Measurements from ENCODE around the gene DTX3L.

The DTX3L gene

DNA sequence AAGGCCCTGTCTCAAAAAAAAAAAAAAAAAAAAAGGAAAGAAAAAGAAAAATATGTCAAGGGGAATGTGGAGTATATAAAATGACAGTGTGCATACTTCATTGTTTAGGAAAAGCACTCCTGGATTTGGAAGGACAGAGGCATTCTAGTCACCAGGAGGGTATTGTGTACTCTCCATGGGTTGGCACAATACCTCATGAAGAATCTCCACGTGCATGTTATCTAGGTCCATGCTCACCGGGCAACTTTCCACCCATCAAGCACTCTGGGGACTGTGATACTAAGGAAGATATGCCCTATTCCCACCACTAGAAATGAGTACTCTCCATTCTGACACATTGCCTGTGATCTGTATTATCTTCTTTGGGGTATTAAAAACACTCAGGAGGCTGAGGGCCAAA, 34.0 kb upstream of the DTX3L start:
- H3K27ac ChIP-seq, result no peak overlapping the region
- TF ChIP-seq, protein P1, sequence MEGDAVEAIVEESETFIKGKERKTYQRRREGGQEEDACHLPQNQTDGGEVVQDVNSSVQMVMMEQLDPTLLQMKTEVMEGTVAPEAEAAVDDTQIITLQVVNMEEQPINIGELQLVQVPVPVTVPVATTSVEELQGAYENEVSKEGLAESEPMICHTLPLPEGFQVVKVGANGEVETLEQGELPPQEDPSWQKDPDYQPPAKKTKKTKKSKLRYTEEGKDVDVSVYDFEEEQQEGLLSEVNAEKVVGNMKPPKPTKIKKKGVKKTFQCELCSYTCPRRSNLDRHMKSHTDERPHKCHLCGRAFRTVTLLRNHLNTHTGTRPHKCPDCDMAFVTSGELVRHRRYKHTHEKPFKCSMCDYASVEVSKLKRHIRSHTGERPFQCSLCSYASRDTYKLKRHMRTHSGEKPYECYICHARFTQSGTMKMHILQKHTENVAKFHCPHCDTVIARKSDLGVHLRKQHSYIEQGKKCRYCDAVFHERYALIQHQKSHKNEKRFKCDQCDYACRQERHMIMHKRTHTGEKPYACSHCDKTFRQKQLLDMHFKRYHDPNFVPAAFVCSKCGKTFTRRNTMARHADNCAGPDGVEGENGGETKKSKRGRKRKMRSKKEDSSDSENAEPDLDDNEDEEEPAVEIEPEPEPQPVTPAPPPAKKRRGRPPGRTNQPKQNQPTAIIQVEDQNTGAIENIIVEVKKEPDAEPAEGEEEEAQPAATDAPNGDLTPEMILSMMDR (conservative IDR thresholded peaks at IDR 0.05), result no peak

DNA sequence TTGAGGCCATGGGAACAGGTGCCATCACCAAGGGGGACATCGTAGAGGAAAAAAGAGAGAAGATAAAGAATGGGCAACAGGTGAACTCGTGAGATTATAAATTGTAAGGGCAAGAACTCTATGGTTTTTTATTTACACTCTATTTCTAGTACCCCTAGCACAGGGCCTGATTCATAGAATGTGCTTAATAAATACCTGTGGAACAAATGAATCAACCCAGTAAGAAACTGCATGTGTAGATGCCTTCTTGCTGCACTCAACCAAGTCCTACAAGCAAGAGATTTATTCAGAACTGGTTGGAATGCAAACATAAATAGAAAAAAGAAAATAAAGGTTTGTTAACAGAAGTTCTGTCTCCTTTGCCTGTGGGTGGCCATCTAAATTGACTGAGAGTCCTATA, 30.7 kb upstream of the DTX3L start:
- TF ChIP-seq, protein P1 (conservative IDR thresholded peaks at IDR 0.05), result no peak
- H3K27ac ChIP-seq, result no peak overlapping the region

DNA sequence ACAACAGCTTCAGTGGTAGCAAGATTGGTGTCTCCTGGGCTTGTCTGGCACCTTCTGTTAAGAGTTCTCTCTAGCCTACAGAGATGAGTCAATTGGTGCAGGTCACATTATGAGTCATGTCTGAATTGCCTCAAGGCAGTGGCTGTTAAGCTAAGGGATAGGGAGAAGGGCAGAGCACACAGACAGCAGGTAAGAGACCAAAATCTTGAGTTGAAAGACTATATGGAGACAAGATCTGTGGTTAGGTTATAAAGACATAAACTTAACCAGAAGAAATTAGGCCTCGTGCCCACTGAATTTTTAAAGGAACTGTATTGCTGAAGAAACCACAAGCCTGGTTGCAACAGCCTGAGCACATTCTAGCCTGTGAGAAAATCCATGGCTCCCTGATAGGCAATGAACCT, 30.2 kb upstream of the DTX3L start:
- H3K27ac ChIP-seq, result no peak overlapping the region
- TF ChIP-seq, protein P1 (conservative IDR thresholded peaks at IDR 0.05), result no peak

GRCh38 chr3:122535964-122536631, 28.0 kb upstream of the DTX3L start:
- TF ChIP-seq, protein P1 (conservative IDR thresholded peaks at IDR 0.05), result no peak
- H3K27ac ChIP-seq, result no peak overlapping the region

DNA sequence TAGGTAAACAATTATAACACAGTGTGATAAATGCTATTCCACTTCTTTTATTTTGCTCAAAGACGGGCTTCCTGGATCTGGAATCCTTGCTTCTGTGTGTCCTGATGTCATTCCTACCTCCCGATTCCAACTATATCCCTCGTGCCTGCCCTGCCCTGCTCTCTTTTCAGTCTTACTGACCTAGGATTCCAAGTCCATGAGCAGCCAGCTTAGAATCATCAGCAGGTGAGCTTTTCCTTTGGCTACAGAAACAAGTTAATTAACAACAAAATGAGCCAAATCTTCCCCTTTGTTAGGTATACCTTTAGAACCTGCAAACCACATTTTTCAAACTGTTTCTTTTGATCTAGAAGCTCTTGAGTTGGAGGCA, 27.5 kb upstream of the DTX3L start:
- H3K27ac ChIP-seq, result no peak overlapping the region
- TF ChIP-seq, protein P1 (conservative IDR thresholded peaks at IDR 0.05), result no peak

DNA sequence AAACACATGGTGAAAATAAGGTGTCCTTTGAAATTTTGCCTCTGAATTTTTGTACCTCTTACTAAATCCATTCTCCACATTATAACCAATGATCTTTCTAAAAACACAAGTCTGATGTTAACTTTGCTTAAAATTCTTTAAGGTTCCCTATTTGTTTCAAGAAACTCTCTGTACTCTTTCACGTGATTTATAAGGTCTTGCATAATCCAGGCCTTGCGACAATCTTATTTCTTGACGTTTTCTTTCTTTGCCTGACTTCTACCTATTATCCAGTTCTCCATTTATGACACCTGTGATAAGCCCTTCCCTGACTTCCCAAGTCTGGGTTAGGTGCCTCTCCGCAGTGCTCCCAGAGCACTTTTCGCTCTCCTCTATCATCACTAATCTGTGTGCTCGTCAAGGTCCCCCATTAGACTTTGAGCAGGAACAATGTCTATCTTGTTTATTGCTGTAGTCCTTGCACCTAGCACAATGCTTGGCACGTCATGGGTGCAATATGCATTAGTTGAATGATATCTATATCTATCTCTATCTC, 25.1 kb upstream of the DTX3L start:
- H3K27ac ChIP-seq, result no peak overlapping the region
- TF ChIP-seq, protein P1 (conservative IDR thresholded peaks at IDR 0.05), result no peak

DNA sequence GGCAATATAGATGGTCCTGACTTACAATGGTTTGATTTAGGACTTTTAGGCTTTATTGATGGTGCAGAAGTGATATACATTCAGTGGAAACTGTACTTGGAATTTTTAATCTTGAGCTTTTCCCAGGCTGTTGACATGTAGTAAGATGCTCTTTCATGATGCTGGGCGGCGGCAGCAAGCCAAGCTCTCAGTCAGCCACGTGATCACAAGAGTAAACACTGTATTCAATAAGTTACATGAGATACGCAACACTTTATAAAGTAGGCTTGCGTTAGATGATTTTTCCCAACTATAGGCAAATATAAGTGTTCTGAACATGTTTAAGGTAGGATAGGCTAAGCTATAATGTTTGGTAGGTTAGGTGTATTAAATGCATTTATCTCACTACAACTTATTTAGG, 18.0 kb upstream of the DTX3L start:
- TF ChIP-seq, protein P1 (conservative IDR thresholded peaks at IDR 0.05), result no peak
- H3K27ac ChIP-seq, result no peak overlapping the region

Data from VCaP (cell line).